Measurements from ENCODE around the gene MYLK.
A peak's percentile ranks its signal among the peaks of the same experiment; 100 is the strongest.

The MYLK gene

GRCh38 chr3:123583561-123583960 lies 300.6 kb downstream of the MYLK start:
- H3K79me2 ChIP-seq (ENCODE audit: insufficient read depth, low read length): peaks cover 37% of the 10 kb centered on the region

GRCh38 chr3:123582315-123582714 lies 301.8 kb downstream of the MYLK start:
- no peaks in the 10 kb centered on the region for H4K20me1 ChIP-seq (ENCODE audit: insufficient read depth, low read length, poor library complexity, severe bottlenecking)
- peaks cover 41% of the 10 kb centered on the region for H3K4me1 ChIP-seq (ENCODE audit: insufficient read depth, low read length, poor library complexity, severe bottlenecking)
- peak overlapping the region; percentile 93 for H3K4me3 ChIP-seq (ENCODE audit: low read length, poor library complexity, severe bottlenecking)
- peak overlapping the region; percentile 96 for H3K4me2 ChIP-seq (ENCODE audit: low read depth, low read length, poor library complexity, severe bottlenecking)
- no peak overlapping the region for H2AFZ ChIP-seq (ENCODE audit: low read length)
- no peaks in the 10 kb centered on the region for H3K9me3 ChIP-seq (ENCODE audit: insufficient read depth, low read depth, low read length)
- no peaks in the 10 kb centered on the region for H3K9me2 ChIP-seq (replicated peaks; ENCODE audit: low read depth, low read length)
- no peaks in the 10 kb centered on the region for H3K36me3 ChIP-seq (ENCODE audit: insufficient read depth, low read length)
- peaks cover 31% of the 10 kb centered on the region for H3K79me2 ChIP-seq (ENCODE audit: insufficient read depth, low read length)
- TF ChIP-seq CTCF (conservative IDR thresholded peaks at IDR 0.05; ENCODE audit: low read length) (no peak), EZH2phosphoT487 (IDR thresholded peaks at IDR 0.05; ENCODE audit: borderline replicate concordance) (no peak)
- H3K9ac ChIP-seq (ENCODE audit: low read depth, low read length, poor library complexity, severe bottlenecking): no peak overlapping the region
- H3K27me3 ChIP-seq (ENCODE audit: insufficient read depth, low read length, poor library complexity, severe bottlenecking): no peaks in the 10 kb centered on the region
- no peaks in the 10 kb centered on the region for H3F3A ChIP-seq (ENCODE audit: low read depth)

More at GRCh38 chr3:123583561-123583960, 300.6 kb downstream of the MYLK start:
- no peaks in the 10 kb centered on the region for H3K9me2 ChIP-seq (replicated peaks; ENCODE audit: low read depth, low read length)
- H3K9ac ChIP-seq (ENCODE audit: low read depth, low read length, poor library complexity, severe bottlenecking): peak overlapping the region; percentile 86
- peaks cover 36% of the 10 kb centered on the region for H3K4me1 ChIP-seq (ENCODE audit: insufficient read depth, low read length, poor library complexity, severe bottlenecking)
- no peaks in the 10 kb centered on the region for H3F3A ChIP-seq (ENCODE audit: low read depth)
- H3K27me3 ChIP-seq (ENCODE audit: insufficient read depth, low read length, poor library complexity, severe bottlenecking): no peaks in the 10 kb centered on the region
- no peaks in the 10 kb centered on the region for H3K36me3 ChIP-seq (ENCODE audit: insufficient read depth, low read length)
- H3K4me3 ChIP-seq (ENCODE audit: low read length, poor library complexity, severe bottlenecking): peak overlapping the region; percentile 93
- TF ChIP-seq EZH2phosphoT487 (IDR thresholded peaks at IDR 0.05; ENCODE audit: borderline replicate concordance) (no peak), CTCF (conservative IDR thresholded peaks at IDR 0.05; ENCODE audit: low read length) (no peak)
- H3K4me2 ChIP-seq (ENCODE audit: low read depth, low read length, poor library complexity, severe bottlenecking): peak overlapping the region; percentile 96
- no peaks in the 10 kb centered on the region for H4K20me1 ChIP-seq (ENCODE audit: insufficient read depth, low read length, poor library complexity, severe bottlenecking)
- H2AFZ ChIP-seq (ENCODE audit: low read length): no peak overlapping the region
- H3K9me3 ChIP-seq (ENCODE audit: insufficient read depth, low read depth, low read length): no peaks in the 10 kb centered on the region

GRCh38 chr3:123576122-123576521 lies 308.0 kb downstream of the MYLK start:
- TF ChIP-seq EZH2phosphoT487 (IDR thresholded peaks at IDR 0.05; ENCODE audit: borderline replicate concordance) (no peak), CTCF (conservative IDR thresholded peaks at IDR 0.05; ENCODE audit: low read length) (no peak)
- no peaks in the 10 kb centered on the region for H4K20me1 ChIP-seq (ENCODE audit: insufficient read depth, low read length, poor library complexity, severe bottlenecking)
- no peak overlapping the region for H3K4me3 ChIP-seq (ENCODE audit: low read length, poor library complexity, severe bottlenecking)
- H3K9me2 ChIP-seq (replicated peaks; ENCODE audit: low read depth, low read length): no peaks in the 10 kb centered on the region
- H3K27me3 ChIP-seq (ENCODE audit: insufficient read depth, low read length, poor library complexity, severe bottlenecking): no peaks in the 10 kb centered on the region
- peaks cover 12% of the 10 kb centered on the region for H3K4me1 ChIP-seq (ENCODE audit: insufficient read depth, low read length, poor library complexity, severe bottlenecking)
- H2AFZ ChIP-seq (ENCODE audit: low read length): no peak overlapping the region
- H3K36me3 ChIP-seq (ENCODE audit: insufficient read depth, low read length): no peaks in the 10 kb centered on the region
- no peaks in the 10 kb centered on the region for H3F3A ChIP-seq (ENCODE audit: low read depth)
- 0 out of 2 replicates have a peak, but pooled peaks cover 3% of the 10 kb centered on the region for H3K79me2 ChIP-seq (ENCODE audit: insufficient read depth, low read length)
- H3K4me2 ChIP-seq (ENCODE audit: low read depth, low read length, poor library complexity, severe bottlenecking): no peak overlapping the region
- no peaks in the 10 kb centered on the region for H3K9me3 ChIP-seq (ENCODE audit: insufficient read depth, low read depth, low read length)
- no peak overlapping the region for H3K9ac ChIP-seq (ENCODE audit: low read depth, low read length, poor library complexity, severe bottlenecking)

Measured in Loucy (cell line).